A549 treated with Mapracorat at 1 μM for 4 hours (cell line): Measurements from ENCODE around the gene SMTNL2. TPM values are rescaled to one million over a fixed set of nuclear protein-coding genes. Genes with fewer than 3 reads are reported as not detected.

Experiments
- total RNA-seq: library from RNA; stranded (reverse); fragments of 200-300 nt; extraction: Qiagen RNA extraction; gene quantifications from 5 replicates; pipeline ENCODE4 v1.2.3, GENCODE V29; 2022

SMTNL2 gene
- 0.15 to 0.97 TPM (median 0.36 TPM) in 5 replicates for total RNA-seq

DNA sequence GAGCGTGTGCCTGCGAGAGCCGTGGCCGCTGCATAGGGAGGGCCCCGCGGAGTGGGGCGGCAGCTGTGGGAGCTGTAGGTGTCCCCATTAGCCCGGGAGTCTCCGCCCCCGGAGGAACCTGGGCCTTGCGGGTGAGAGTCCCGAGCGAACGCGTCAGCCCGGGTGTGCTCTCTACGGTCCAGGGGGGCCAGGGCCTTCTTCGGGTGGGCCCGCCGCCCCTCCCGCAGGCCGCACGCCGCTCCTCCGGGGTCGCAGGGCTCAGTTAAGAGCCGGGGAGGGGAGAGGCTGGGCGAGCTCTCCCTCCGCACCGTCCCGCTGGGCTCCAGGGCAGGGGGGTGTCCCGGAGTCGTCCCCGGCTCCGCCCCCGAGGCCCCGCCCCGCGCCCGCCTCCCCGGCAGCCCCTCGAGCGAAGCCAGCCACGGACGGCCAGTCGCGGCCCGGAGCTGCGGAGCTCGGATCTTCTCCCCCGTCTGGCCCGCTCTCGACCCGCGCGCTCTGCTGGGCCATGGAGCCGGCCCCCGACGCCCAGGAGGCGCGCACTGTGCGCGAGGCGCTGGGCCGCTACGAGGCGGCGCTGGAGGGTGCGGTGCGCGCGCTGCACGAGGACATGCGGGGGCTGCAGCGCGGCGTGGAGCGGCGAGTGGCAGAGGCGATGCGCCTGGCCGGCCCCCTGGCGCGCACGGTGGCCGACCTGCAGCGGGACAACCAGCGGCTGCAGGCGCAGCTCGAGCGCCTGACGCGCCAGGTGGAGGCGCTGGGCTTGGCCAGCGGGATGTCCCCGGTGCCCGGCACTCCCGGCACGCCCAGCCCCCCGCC is at the start of gene SMTNL2:
SMTNL2 (plus strand) TSS at position 429 of the 816 bp plus-strand sequence; CDS start at position 506, 77 bp downstream.

DNA sequence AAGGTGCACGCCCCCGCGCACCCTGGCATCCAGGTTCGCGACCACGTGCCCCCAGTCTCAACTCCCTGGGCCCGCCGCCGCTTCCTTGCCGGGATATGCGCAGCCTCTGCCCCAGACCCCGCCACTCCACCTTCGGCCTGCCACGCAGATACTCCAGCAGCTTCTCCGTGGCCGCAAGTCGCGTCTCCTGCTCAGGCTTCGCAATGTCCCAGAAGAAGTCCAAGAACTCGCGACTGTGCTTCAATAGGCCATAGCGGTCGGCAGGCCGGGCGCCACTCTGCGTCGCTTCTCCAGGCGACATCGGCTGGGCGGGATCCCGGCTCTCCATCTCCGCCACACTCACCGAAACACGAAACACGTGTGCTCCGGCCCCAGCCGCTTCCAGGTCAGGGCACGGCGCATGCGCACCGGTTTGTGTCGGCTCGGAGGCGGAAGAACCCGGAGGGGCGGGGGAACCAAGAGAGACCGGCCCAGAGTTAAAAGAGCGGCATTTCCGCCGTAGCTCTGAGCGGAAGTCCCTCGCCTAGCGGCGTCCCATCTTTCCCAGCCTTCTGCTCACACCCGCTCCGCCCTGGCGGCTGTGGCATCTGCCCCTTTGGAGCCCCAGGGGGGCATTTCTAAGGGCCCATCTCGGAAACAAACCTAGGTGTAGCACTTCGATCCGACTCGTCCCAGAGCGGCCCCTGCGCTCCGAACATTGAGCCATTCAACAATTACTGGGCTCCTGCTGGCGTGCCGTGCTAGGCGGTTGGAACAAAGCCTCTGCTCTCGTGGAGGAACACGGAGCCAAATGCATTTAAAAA is 29.1 kb upstream of the SMTNL2 start, which contains the start of gene MYBBP1A:
MYBBP1A (minus strand) TSS at position 388 of the 803 bp plus-strand sequence; CDS start at position 328, 60 bp downstream.

GRCh38 chr17:4560421-4560820 is 23.9 kb upstream of the SMTNL2 start, which contains the start of gene GGT6:
TSS of gene GGT6 (minus strand) at chr17:4560577. CDS start at chr17:4560521, 56 bp downstream.

DNA sequence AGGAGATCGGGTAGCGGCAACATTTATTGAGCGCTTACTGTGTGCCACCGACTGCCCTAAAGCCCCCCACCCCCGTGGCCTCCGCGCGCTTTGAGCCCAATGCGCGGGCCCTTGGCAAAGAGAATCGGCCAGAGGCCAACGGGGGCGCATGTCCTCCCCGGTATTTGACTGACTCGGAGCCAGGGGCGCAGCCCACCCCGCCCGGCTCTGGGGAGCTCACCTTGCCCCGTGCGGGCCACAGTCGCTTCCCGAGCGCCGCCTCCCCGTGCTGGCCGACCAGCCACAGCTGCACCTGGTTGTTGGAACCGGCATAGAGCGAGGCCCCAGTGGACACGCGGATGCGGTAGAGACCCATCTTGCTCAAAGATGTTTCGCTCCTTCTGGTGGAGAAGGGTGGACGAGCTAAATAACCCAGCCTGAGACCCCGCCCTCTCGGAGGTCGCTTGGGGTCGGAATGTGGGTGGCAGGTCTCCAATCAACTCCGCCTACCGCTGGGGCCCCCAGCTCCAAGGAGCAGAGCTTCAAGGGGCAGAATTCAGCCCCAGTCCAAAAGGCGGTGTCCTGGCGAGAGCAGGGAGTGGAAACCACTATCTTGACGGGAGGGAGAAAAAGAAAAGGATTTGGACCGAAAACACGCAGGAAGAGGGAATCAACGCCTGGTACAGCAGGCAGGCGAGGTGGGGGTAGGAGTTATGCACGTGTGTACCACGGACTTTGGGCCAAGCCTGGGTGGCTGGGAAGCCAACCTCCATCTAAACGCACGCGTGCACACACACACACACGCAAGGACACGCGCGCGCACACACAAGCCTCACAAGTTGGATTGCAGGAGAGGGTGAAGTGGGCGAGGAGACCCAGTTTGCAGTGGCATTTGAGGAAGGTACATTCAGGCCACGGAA is 57.2 kb downstream of the SMTNL2 start, which contains the start of gene ALOX15:
ALOX15 (minus strand) TSS at position 382 of the 899 bp plus-strand sequence; CDS start at position 355, 27 bp downstream.

Other genes with a start within 250 kb of the SMTNL2 start
- 67.2 to 94.4 TPM (median 77.5 TPM) in 5 replicates for gene UBE2G1, start 217.9 kb upstream of the SMTNL2 start, total RNA-seq
- not detected in 5 replicates for gene SPNS3, start 150.6 kb upstream of the SMTNL2 start, total RNA-seq
- gene SPNS2, start 85.6 kb upstream of the SMTNL2 start, total RNA-seq, result 7.6 to 15.2 TPM (median 10.6 TPM) in 5 replicates
- 86.4 to 111 TPM (median 102 TPM) in 5 replicates for gene MYBBP1A, start 29.1 kb upstream of the SMTNL2 start, total RNA-seq
- gene GGT6, start 24.0 kb upstream of the SMTNL2 start, total RNA-seq, result not detected in 5 replicates
- 0.10 to 0.28 TPM (median 0.14 TPM) in 4 of 5 replicates, not detected in the other for gene ALOX15, start 57.1 kb downstream of the SMTNL2 start, total RNA-seq
- gene PELP1, start 119.6 kb downstream of the SMTNL2 start, total RNA-seq, result 57.8 to 78.2 TPM (median 70.6 TPM) in 5 replicates
- gene ARRB2, start 126.1 kb downstream of the SMTNL2 start, total RNA-seq, result 47.6 to 69.4 TPM (median 56.5 TPM) in 5 replicates
- 39.8 to 43.6 TPM (median 40.8 TPM) in 5 replicates for gene MED11, start 146.9 kb downstream of the SMTNL2 start, total RNA-seq
- gene ZMYND15, start 155.3 kb downstream of the SMTNL2 start, total RNA-seq, result 0.24 to 0.69 TPM (median 0.32 TPM) in 5 replicates
- 15.4 to 20.3 TPM (median 16.8 TPM) in 5 replicates for gene CXCL16, start 155.4 kb downstream of the SMTNL2 start, total RNA-seq
- 0.50 to 1.3 TPM (median 0.73 TPM) in 5 replicates for gene TM4SF5, start 187.4 kb downstream of the SMTNL2 start, total RNA-seq
- gene VMO1, start 201.8 kb downstream of the SMTNL2 start, total RNA-seq, result 0.68 to 1.6 TPM (median 0.81 TPM) in 5 replicates
- gene GLTPD2, start 204.4 kb downstream of the SMTNL2 start, total RNA-seq, result not detected in 5 replicates
- gene PSMB6, start 211.6 kb downstream of the SMTNL2 start, total RNA-seq, result 471 to 505 TPM (median 471 TPM) in 5 replicates
- gene PLD2, start 222.6 kb downstream of the SMTNL2 start, total RNA-seq, result 21.4 to 28.4 TPM (median 23.8 TPM) in 5 replicates
- 44.8 to 62.1 TPM (median 56.2 TPM) in 5 replicates for gene MINK1, start 248.8 kb downstream of the SMTNL2 start, total RNA-seq